Erythroblast (primary cell): ENCODE results near the gene PLRG1.
"Not testable (repeated sequence)": the region's sequence is repeated elsewhere in the genome, so short reads cannot be mapped to it uniquely, and the experiment has no call there.

Experiments
- DNase-seq, 2 experiments: peaks; one replicate each; lab custom pipeline; 2025; lab: John Stamatoyannopoulos, UW
- GATA1 ChIP-seq: IDR thresholded peaks from 2 replicates; pipeline ENCODE4 v1.6.1; 2011; ENCODE audit warnings: low read depth, mild to moderate bottlenecking, control low read depth, low read length, moderate library complexity
- POLR2A ChIP-seq: IDR thresholded peaks from 2 replicates; pipeline ENCODE4 v1.6.1; 2011; ENCODE audit warnings: mild to moderate bottlenecking, low read length

The PLRG1 gene

DNA sequence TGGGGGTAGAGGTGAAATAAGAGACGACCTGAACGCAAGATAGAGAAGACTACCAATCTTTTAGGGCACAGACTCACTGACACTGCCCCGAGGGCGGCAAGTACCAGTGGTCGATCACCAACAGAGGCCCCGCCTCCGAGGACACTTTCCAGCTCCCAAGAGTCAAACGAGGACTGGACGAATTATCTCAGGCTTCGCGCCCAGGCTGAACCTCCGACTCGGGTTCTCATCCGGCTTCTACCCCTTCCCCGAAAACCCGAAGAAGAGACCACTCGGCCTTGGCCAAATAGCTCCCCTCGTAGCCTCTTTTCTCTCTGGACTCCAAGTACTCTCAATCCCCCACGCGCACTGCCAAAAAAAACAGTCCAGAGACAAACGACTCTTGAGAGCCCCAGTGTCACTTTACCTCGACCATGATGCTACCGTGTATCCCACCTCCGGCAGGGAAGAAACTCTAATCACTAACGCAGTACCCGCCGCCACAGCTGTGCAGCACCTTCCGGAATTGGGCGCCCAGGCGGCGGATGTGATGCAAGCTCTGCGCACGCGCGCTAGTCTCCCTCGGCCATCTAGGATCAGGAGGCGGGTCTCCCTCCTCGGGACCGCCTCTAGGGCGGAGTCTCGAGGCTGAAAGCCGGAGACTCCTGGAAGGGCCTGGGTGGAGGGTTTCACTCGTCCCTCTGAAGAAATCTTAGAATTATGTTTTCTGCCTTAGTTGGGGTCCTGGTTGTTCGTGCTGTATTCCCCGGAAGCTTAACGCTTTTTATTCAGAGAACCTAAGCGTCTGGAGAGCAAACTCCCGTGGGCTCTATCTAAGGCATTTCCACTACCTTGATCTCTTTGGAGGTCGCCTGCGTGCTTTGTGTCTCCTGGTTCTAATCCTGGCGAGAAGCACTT, at the start of gene PLRG1:
PLRG1 (minus strand) TSS at position 507 of the 897 bp plus-strand sequence; CDS start at position 415, 92 bp downstream.
- TF ChIP-seq GATA1 (no peak), POLR2A (peak; percentile 91)

DNA sequence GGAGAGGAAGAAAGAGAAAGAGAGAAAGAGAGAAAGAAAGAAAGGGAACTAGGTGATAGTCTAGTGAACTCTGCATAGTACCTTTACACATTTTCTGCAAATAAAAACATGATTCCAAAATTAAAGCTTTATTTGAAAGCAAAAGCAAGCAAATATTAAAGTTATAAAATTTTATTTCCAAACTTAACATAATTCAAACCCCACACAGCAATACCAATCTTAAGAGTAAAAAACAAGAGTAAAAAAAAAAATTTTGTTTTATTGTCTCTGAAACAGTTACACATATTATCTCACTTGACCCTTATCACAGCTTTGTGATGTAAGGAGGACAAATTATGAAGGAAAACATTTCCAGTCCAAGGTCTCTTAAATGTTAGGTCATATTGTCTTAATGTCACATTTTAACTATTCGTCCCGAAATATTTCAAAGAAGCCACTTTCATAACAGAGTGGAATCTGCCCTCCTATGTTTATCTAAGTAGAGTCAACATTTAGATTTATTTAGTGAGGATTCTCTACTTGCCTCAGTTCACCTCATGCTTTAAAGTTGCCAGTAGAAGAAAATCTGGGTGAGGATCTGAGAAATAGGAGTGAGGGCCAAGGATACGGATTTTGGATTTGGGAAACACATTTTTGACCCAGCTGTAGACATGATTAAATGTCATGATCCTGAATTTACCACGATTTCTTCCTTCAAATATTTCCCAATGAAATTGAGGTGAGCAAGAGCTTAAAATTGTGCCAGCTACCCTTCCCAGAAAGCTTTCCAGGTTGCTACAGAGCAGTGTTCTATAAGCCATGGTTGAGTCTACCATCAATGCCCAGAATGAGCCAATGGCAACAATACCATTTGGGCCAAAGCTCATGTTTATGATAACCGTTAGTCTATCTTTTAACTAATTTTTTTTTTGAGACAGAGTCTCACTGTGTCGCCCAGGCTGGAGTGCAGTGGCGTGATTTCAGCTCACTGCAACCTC, 47.9 kb upstream of the PLRG1 start:
- TF ChIP-seq GATA1 = no peak
- no peak for DNase-seq

More for the DNA sequence above, at the start of gene PLRG1:
- DNase-seq = peak; percentile 96 to 98

DNA sequence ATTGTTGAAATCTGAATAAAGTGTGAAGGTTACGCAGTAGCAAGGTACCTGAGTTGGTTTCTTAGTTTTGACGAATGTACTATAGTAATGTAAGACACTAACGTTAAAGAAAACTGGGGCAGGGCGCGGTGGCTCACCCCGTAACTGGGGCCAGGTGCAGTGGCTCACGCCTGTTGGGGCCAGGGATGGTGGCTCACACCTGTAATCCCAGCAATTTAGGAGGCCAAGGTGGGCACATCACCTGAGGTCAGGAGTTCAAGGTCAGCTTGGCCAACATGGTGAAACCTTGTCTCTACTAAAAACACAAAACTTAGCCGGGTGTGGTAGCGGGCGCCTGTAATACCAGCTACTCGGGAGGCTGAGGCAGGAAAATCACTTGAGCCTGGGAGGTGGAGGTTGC, 47.1 kb upstream of the PLRG1 start:
- not testable (repeated sequence) for DNase-seq

DNA sequence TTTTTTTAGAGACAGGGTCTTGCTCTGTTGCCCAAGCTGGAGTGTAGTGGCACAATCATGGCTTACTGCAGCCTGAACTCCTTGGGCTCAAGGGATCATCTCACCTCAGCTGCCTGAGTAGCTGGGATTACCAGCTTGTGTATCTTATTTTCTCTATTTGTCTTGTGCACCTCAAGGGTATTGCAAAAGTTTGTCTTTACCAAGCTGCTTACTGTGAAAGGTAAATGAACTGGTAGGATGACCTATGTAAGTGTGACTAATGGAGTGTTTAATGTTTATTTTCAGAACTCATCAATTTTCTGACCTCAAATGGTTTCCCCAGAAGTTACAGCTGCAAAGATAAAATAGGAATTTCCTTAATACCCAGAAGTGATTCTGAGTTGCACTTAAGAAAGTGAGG, 45.6 kb upstream of the PLRG1 start:
- no peak for DNase-seq
- TF ChIP-seq POLR2A (no peak), GATA1 (no peak)

DNA sequence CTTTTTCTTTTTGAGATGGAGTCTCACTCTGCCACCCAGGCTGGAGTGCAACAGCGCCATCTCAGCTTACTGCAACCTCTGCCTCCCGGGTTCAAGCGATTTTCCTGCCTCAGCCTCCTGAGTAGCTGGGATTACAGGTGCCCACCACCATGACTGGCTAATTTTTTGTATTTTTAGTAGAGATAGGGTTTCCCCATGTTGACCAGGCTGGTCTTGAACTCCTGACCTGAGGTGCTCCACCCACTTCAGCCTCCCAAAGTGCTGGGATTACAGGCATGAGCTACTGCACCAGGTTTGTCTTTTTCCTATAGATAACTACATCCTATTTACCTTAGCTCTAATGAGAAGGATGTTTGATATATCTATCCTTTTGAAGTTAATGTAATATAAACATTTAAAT, 44.1 kb upstream of the PLRG1 start:
- DNase-seq = not testable (repeated sequence)

DNA sequence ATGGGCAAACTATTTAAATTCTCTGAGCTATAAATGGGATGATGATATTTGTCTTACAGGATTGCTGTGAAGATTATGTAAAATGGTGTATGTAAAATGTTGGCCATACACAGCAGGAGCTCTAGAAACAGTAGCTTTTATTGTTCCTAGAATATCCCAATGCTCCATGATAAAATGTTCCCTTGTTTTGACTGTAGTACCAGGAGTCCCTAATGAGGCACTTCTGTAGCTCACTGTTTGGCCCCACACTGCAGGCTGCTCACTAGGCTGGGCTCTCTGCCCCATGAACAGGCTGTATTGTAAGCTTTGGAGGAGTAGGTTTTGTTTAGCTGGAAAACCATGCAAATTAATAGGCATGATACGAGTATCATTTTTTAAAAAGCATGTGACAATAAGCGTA, 43.7 kb upstream of the PLRG1 start:
- no peak for TF ChIP-seq POLR2A
- no peak for TF ChIP-seq GATA1
- DNase-seq = no peak

DNA sequence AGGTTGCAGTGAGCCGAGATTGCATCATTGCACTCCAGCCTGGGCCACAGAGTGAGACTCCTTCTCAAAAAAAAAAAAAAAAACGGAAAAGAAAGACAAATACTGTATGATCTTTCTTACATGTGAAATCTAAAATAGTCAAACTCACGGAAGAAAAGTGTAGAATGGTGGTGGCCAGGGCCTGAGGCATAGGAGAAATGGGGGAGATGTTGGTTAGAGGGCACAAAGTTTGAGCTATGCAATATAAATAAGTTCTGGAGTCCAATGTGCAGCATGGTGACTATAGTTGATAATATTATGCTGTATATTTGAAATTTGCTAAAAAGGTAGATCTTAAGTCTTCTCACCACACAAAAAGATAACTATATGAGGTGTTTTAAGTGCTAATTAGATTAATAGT, 41.7 kb upstream of the PLRG1 start:
- no peak for TF ChIP-seq POLR2A
- no peak for TF ChIP-seq GATA1
- no peak for DNase-seq

DNA sequence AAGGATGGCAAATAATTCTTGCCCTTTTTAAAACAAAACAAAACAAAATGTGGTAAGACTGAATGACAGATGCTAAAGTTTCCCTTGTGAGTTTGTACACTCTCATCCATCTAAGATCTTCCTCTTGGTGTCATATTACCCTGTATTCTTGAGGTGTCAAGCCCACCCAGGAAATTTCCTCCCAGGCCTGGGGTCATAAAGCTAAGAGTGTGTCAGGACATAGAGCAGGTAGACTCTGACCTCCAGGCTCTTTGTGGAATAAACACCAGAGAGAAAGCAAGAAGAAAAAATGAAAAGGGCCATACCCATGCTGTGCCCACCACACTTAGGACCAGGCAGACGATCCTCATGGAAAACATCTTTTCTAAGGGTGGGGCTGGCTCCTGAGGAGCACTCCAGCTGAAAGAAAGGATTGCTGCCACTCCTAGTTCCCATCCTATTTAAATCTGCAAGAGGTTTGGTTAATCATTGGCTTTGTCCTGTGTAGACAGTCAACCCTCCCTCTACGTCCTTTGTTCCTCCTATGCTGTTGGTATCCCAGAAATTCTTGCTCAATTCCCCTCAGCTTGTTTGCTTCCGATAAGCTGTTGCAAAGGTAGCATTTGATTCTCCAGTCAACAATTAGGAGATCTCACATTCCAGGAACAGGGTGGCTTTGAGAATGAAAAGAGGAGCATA, 40.3 kb upstream of the PLRG1 start, which contains the start of gene FGA:
FGA (minus strand) TSS at position 414 of the 678 bp plus-strand sequence; CDS start at position 359, 55 bp downstream.
- TF ChIP-seq POLR2A (no peak), GATA1 (no peak)
- DNase-seq = no peak

DNA sequence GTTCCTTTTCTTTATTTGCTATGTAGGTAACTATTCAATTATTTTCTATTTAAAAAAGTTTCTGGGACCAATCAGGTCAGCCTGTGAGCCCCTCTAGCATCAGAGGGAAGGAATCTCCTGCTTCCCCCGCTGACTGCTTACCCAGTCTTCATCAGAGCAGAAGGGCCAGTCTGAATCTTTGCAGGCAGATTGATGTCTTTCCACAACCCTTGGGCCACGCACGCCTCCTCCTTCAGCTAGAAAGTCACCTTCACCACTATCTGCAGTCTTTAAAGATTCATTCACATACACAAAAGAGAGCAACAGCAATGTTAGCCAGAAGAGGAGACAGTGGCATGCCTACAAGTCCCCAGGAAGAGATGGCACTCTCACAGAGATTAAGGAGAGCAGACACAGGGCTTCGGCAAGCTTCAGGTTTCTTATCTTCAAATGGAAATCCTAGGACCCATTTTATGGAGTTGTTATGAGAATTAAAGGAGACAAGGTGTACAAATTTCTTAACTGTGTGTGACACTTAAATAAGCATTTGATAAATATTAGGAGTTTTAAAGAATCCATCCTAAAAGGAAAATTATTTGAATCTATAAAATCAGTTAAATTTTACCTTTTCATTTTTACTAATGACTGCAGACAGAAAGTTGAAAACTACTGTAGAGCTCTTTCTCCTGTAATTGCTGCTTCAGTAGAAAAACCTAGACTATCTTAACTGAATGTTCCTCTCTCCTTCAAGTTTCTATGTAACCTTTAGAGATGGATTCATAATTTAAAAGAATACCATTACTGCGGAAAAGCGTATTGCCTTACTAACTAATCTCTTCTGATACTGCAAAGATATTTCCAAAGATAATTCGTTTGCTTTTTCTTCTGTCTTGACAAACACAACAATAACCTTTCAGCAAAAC, 39.3 kb upstream of the PLRG1 start:
- TF ChIP-seq POLR2A (no peak), GATA1 (no peak)
- no peak for DNase-seq

DNA sequence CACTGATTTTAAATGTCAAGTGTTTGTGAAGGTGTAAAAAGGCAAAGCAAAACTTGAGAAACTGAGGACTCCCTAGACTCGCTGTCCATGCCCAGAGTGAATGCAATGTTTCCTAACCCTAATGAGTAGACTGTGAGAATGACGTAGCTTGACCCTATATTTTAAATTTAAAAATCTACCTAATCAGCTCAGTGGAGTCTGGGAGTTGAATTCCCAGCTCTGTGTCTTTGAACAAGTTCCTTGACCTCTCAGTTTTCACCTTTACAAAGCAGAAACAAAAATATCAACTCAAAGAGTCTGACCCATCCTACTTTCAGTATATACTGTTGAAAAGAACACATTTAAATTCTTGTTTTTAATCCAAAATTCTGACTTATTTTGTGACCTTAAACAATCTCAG, 38.0 kb upstream of the PLRG1 start:
- DNase-seq = no peak
- TF ChIP-seq GATA1 = no peak
- no peak for TF ChIP-seq POLR2A

DNA sequence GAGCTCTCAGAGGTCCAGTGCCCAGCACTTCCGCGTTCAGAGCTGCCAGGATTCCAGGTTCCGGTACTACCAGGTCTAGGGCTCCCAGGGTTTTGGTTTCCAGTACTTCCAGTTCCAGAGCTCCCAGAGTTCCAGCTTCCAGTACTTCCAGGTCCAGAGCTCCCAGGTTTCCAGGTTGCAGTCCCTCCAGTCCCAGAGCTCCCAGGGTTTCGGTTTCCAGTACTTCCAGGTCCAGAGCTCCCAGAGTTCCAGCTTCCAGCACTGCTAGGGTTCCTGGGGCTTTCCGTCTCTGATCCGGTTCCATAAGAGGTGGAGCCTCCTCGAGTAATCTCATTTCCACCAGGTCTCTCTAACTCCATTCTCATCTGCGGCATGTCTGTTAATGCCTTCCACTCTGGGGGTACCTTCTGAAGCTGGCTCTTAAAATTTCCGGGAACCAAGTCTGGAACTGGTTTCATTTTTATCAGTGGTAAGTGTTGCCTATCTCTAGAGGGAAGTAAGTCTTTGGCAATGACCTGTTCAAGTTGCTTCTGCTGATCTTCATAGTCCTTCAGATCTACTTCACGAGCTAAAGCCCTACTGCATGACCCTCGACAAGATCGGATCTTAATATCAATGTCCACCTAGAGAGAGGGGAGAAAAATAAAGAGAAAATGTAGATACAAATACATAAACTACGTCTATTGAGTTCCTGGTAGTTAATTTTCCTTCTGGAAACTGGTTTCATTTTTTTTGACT, 36.3 kb upstream of the PLRG1 start:
- TF ChIP-seq GATA1 = no peak
- TF ChIP-seq POLR2A = no peak
- DNase-seq = no peak

DNA sequence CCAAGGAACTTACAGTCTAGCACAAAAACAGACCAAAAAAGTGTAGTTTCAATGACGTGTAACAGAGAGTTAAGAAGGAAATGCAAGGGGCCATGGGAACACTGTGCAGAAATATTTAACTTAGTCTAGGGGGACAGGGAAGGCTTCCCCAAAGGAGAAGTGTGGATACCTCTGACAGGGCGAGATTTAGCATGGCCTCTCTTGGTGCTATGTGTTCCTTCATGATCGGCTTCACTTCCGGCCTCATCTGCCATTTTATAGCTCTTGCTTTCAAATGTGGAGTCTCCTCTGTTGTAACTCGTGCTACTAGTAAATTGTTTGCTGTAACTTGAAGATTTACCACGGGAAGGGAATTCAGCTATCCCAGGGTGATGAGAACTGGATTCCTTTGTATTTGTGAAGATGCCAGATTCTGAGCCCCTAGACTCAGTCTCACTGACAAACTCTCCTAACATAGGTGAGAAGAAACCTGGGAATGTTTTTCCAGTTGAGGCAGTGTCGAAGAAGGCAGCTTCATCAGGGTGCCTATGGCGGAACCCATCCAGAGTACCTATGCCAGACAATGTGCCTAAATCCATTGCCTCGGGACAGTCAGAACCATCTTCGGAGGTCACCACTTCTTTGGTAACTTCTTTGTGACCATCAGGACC, 35.3 kb upstream of the PLRG1 start:
- no peak for TF ChIP-seq POLR2A
- no peak for TF ChIP-seq GATA1
- no peak for DNase-seq
